HG03045 (cell line): ENCODE measurements around the gene THOP1.
A peak's percentile ranks its signal among the peaks of the same experiment; 100 is the strongest.
"Not testable (repeated sequence)": the region's sequence is repeated elsewhere in the genome, so short reads cannot be mapped to it uniquely, and the experiment has no call there.

Experiments used
- ATAC-seq: cut with Tn5 transposase; IDR thresholded peaks from one replicate; pipeline ENCODE4 v1.9.1; 2021; ENCODE audit warnings: mild to moderate bottlenecking, moderate library complexity; ENCODE audit not compliant: unreplicated experiment

Gene THOP1

GRCh38 chr19:2815191-2815614 is 29.9 kb downstream of the THOP1 start:
- ATAC-seq = no peak

GRCh38 chr19:2815923-2816322 is 30.6 kb downstream of the THOP1 start:
- no peak for ATAC-seq

GRCh38 chr19:2816641-2817040 is 31.3 kb downstream of the THOP1 start:
- no peak for ATAC-seq

- not testable (repeated sequence) for ATAC-seq
Measured at GRCh38 chr19:2817237-2817829, 32.0 kb downstream of the THOP1 start.

- peak; percentile 80 for ATAC-seq
Measured at GRCh38 chr19:2819540-2820111, 34.3 kb downstream of the THOP1 start, which contains the start of gene ZNF554. ZNF554 (plus strand) TSS chr19:2819868; CDS start chr19:2820072, 204 bp downstream.

GRCh38 chr19:2820112-2820702 is 34.9 kb downstream of the THOP1 start:
- peak; percentile 14 for ATAC-seq

GRCh38 chr19:2822846-2823245 is 37.5 kb downstream of the THOP1 start:
- ATAC-seq = no peak

GRCh38 chr19:2823646-2824045 is 38.3 kb downstream of the THOP1 start:
- no peak for ATAC-seq

- no peak for ATAC-seq
Measured at GRCh38 chr19:2824129-2824528, 38.8 kb downstream of the THOP1 start.

GRCh38 chr19:2827022-2827421 is 41.7 kb downstream of the THOP1 start:
- ATAC-seq = no peak

- ATAC-seq = no peak
Measured at GRCh38 chr19:2827840-2828489, 42.7 kb downstream of the THOP1 start.

- no peak for ATAC-seq
Measured at GRCh38 chr19:2834294-2834871, 49.1 kb downstream of the THOP1 start.

GRCh38 chr19:2837430-2837829 is 52.1 kb downstream of the THOP1 start:
- no peak for ATAC-seq

- peak; percentile 94 for ATAC-seq
Measured at GRCh38 chr19:2840794-2841791, 55.8 kb downstream of the THOP1 start, which contains the start of gene ZNF555. ZNF555 (plus strand) TSS chr19:2841475; CDS start chr19:2841573, 98 bp downstream.

GRCh38 chr19:2841855-2842574 is 56.7 kb downstream of the THOP1 start:
- no peak for ATAC-seq

- ATAC-seq = no peak
Measured at GRCh38 chr19:2845107-2845506, 59.8 kb downstream of the THOP1 start.

GRCh38 chr19:2846180-2846894 is 61.0 kb downstream of the THOP1 start:
- no peak for ATAC-seq

- ATAC-seq = no peak
Measured at GRCh38 chr19:2847507-2847906, 62.2 kb downstream of the THOP1 start.

- ATAC-seq = no peak
Measured at GRCh38 chr19:2848616-2849015, 63.3 kb downstream of the THOP1 start.
